ENCODE data around the gene TMEM222. TPM values are rescaled to one million over a fixed set of nuclear protein-coding genes. Genes with fewer than 3 reads are reported as not detected.

The TMEM222 gene
- total and polyA plus RNA-seq, 2 experiments from 2014 or later = 53.0 to 59.0 TPM

DNA sequence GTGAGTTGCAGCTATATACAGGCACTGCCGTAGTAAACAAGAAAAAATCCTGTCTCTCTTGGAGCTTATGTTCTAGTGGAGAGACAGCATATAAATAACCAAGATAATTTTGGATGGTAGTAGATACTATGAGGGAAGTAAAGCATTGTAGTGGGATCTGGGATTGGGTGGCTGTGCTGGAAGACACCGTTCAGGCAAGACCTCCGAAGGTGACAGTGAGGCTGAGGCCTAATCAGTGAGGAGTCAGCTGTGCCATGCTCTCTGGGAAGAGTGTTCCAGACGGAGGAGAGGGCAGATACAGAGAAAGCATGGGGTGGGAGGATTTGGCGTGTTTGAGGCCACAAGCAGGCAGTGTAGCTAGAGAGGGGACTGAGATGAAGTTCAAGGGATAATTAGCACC, 6.0 kb downstream of the TMEM222 start:
- H3K27ac ChIP-seq = peak overlapping the region; percentile 4; the same call in 1 of the 2 replicates

DNA sequence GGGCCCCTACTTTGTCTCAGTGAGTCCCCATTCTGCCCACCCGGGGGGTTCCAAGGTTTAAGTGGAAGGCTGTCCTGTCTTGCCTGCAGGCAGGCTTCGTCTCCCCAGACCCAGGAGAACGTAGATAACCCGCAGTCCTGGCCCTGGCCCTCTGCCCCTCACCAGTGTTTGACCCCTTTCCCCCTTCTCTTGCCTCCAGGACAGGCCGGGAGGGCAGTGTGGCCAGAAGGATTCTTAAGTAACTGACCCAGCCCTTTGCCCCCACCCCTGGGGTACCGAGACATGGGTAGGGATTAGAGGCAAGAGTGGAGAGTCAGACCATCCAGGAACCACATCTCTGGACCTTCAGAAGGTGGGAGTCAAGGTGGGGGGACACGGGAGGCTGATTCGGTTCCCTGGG, 8.8 kb downstream of the TMEM222 start:
- Histone ChIP-seq H4K20me1 (ENCODE audit: insufficient read depth) (no peaks in the 10 kb centered on the region; the same call in 1 of the 2 replicates), H3K9me3 (ENCODE audit: low read depth) (no peaks in the 10 kb centered on the region), H3K4me2 (ENCODE audit: unreplicated experiment) (no peak overlapping the region), H3K36me3 (ENCODE audit: low read depth) (peaks cover 9% of the 10 kb centered on the region; the same call in 1 of the 2 replicates), H3K27me3 (replicated peaks; ENCODE audit: insufficient read depth) (no peaks in the 10 kb centered on the region), H3K4me1 (ENCODE audit: insufficient read depth) (0 out of 2 replicates have a peak, but pooled peaks cover 7% of the 10 kb centered on the region), H3K27ac (no peak overlapping the region), H3F3A (ENCODE audit: insufficient read depth) (no peaks in the 10 kb centered on the region), H3K9me2 (ENCODE audit: insufficient read depth) (no peaks in the 10 kb centered on the region), H3K9ac (no peak overlapping the region), H2AFZ (no peak overlapping the region), H3K79me2 (ENCODE audit: insufficient read depth) (peaks cover 57% of the 10 kb centered on the region), H3K4me3 (no peak overlapping the region)
- in situ Hi-C loops (cut with MboI) = no loop called here
- WGBS, 2 experiments (ENCODE audit: low coverage in 1 of 2, low lambda C conversion rate in 2 of 2, missing lambda C conversion rate in 2 of 2) = 84 to 85% methylated on average over 8 of the region's 8 CpGs
- no peak for TF ChIP-seq EZH2 (IDR thresholded peaks at IDR 0.05; ENCODE audit: insufficient read depth, poor library complexity, severe bottlenecking)
- TF ChIP-seq EZH2phosphoT487 (IDR thresholded peaks at IDR 0.05; ENCODE audit: insufficient read depth, low read depth) = no peak
- no peak for DNase-seq

More for the DNA sequence above, 6.0 kb downstream of the TMEM222 start:
- Histone ChIP-seq H4K20me1 (ENCODE audit: insufficient read depth) (no peaks in the 10 kb centered on the region; the same call in 1 of the 2 replicates), H3K9ac (peak overlapping the region; percentile 7; the same call in 1 of the 2 replicates), H3K4me2 (ENCODE audit: unreplicated experiment) (no peak overlapping the region), H3K9me3 (ENCODE audit: low read depth) (no peaks in the 10 kb centered on the region), H2AFZ (no peak overlapping the region), H3K4me3 (no peak overlapping the region), H3K4me1 (ENCODE audit: insufficient read depth) (peaks cover 16% of the 10 kb centered on the region), H3K9me2 (ENCODE audit: insufficient read depth) (no peaks in the 10 kb centered on the region), H3F3A (ENCODE audit: insufficient read depth) (no peaks in the 10 kb centered on the region), H3K27me3 (replicated peaks; ENCODE audit: insufficient read depth) (no peaks in the 10 kb centered on the region), H3K79me2 (ENCODE audit: insufficient read depth) (peaks cover 85% of the 10 kb centered on the region), H3K36me3 (ENCODE audit: low read depth) (no peaks in the 10 kb centered on the region; the same call in 1 of the 2 replicates)
- no peak for DNase-seq
- 68 to 80% methylated on average over 5 of the region's 5 CpGs for WGBS, 2 experiments (ENCODE audit: low coverage in 1 of 2, low lambda C conversion rate in 2 of 2, missing lambda C conversion rate in 2 of 2)
- TF ChIP-seq EZH2phosphoT487 (IDR thresholded peaks at IDR 0.05; ENCODE audit: insufficient read depth, low read depth) (no peak), EZH2 (IDR thresholded peaks at IDR 0.05; ENCODE audit: insufficient read depth, poor library complexity, severe bottlenecking) (no peak)
- in situ Hi-C loops (cut with MboI) = no loop called here

DNA sequence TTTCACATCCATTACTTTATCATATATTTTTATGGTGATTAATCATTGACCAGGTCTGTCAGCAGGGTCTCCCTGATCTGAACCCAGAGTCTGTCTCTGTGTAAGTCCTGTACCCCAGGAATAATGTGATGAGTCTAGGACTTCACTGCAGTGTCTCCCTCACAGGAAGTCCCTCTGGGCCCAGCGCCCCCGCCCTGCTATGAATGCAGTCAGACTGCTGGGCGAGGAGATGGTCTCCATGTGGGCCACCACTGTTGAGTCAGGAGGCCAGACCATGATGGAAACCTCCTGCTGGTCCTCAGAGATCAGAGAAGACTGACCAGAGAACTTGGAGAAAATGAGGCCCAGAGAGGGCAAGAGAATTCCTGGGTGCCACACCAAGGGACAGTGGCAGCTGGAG, 9.5 kb downstream of the TMEM222 start:
- TF ChIP-seq EZH2 (IDR thresholded peaks at IDR 0.05; ENCODE audit: insufficient read depth, poor library complexity, severe bottlenecking) = no peak
- no peak for TF ChIP-seq EZH2phosphoT487 (IDR thresholded peaks at IDR 0.05; ENCODE audit: insufficient read depth, low read depth)
- no peaks in the 10 kb centered on the region for H3K27me3 ChIP-seq (replicated peaks; ENCODE audit: insufficient read depth)
- peaks cover 51% of the 10 kb centered on the region for H3K79me2 ChIP-seq (ENCODE audit: insufficient read depth)
- H3K9me2 ChIP-seq (ENCODE audit: insufficient read depth) = no peaks in the 10 kb centered on the region
- no peak overlapping the region for H3K27ac ChIP-seq
- in situ Hi-C loops (cut with MboI) = no loop called here
- no peak overlapping the region for H3K4me3 ChIP-seq
- 0 out of 2 replicates have a peak, but pooled peaks cover 7% of the 10 kb centered on the region for H3K4me1 ChIP-seq (ENCODE audit: insufficient read depth)
- peaks cover 9% of the 10 kb centered on the region; the same call in 1 of the 2 replicates for H3K36me3 ChIP-seq (ENCODE audit: low read depth)
- H3K4me2 ChIP-seq (ENCODE audit: unreplicated experiment) = no peak overlapping the region
- DNase-seq = no peak
- H3F3A ChIP-seq (ENCODE audit: insufficient read depth) = no peaks in the 10 kb centered on the region
- no peaks in the 10 kb centered on the region; the same call in 1 of the 2 replicates for H4K20me1 ChIP-seq (ENCODE audit: insufficient read depth)
- H2AFZ ChIP-seq = no peak overlapping the region
- 84 to 92% methylated on average over 3 of the region's 3 CpGs for WGBS, 2 experiments (ENCODE audit: low coverage in 1 of 2, low lambda C conversion rate in 2 of 2, missing lambda C conversion rate in 2 of 2)
- H3K9ac ChIP-seq = no peak overlapping the region
- no peaks in the 10 kb centered on the region for H3K9me3 ChIP-seq (ENCODE audit: low read depth)

DNA sequence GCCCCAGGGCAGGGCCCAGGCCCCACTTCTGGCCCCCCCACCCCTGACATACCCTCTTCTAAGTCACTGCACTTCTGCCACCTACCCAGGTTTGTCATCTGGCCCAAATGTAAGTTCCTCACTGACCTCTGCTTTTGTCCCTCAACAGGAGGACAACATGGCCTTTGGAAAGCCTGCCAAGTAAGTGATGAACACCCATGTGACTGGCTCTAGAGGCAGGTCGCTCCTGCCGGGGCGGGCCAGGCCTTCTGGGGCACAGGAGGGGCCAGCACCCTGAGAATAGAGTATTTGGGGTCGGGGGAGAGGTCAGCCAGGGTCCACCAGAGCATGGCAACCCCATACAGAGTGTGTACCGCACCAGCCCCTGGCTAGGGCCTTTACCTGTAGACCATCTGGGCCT, 10.0 kb downstream of the TMEM222 start:
- no peaks in the 10 kb centered on the region for H3K27me3 ChIP-seq (replicated peaks; ENCODE audit: insufficient read depth)
- no peak overlapping the region for H3K4me3 ChIP-seq
- no peak overlapping the region for H3K9ac ChIP-seq
- no peak for TF ChIP-seq EZH2 (IDR thresholded peaks at IDR 0.05; ENCODE audit: insufficient read depth, poor library complexity, severe bottlenecking)
- TF ChIP-seq EZH2phosphoT487 (IDR thresholded peaks at IDR 0.05; ENCODE audit: insufficient read depth, low read depth) = no peak
- H3K4me2 ChIP-seq (ENCODE audit: unreplicated experiment) = no peak overlapping the region
- in situ Hi-C loops (cut with MboI) = no loop called here
- peaks cover 46% of the 10 kb centered on the region for H3K79me2 ChIP-seq (ENCODE audit: insufficient read depth)
- no peak overlapping the region for H3K27ac ChIP-seq
- no peaks in the 10 kb centered on the region for H3K9me2 ChIP-seq (ENCODE audit: insufficient read depth)
- H4K20me1 ChIP-seq (ENCODE audit: insufficient read depth) = no peaks in the 10 kb centered on the region; the same call in 1 of the 2 replicates
- H3K4me1 ChIP-seq (ENCODE audit: insufficient read depth) = 0 out of 2 replicates have a peak, but pooled peaks cover 5% of the 10 kb centered on the region
- H3K9me3 ChIP-seq (ENCODE audit: low read depth) = no peaks in the 10 kb centered on the region
- no peak overlapping the region for H2AFZ ChIP-seq
- peaks cover 9% of the 10 kb centered on the region; the same call in 1 of the 2 replicates for H3K36me3 ChIP-seq (ENCODE audit: low read depth)
- no peak for DNase-seq
- WGBS, 2 experiments (ENCODE audit: low coverage in 1 of 2, low lambda C conversion rate in 2 of 2, missing lambda C conversion rate in 2 of 2) = 71% methylated on average over 5 of the region's 5 CpGs
- H3F3A ChIP-seq (ENCODE audit: insufficient read depth) = no peaks in the 10 kb centered on the region
